ENCODE results near the gene GPR150.
"Not testable (repeated sequence)": the region's sequence is repeated elsewhere in the genome, so short reads cannot be mapped to it uniquely, and the experiment has no call there.

Gene GPR150

DNA sequence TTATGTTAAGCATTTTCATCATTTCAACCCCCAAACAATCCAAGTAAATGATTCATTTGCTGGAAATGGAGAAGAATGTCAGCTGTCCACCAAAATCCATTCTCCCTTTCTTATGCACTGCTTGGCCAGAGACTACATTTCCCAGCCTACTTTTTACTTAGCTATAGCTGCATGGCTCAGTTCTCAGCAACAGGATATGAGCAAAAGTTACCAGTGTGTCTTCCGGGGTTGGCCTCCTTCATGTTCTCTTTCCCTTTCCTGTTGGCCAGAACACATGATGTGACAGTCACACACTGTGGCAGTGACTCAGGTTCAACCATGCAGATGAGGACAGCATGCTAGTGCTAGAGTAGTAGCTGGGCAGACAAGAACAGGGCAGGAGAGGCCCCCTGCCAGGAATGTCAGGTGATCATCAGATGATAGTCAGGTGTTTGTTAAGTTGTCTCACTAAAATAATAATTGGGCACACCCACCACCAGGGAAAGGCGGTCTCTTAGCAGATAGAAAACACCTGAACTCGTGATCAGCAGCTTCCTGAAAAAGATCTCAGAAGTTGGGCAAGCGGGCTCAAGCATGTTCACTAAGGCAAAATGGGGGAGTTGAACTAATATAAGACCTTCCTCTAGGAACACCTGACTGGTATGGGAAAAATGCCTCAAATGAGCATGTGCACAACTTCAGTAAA is 12.2 kb downstream of the GPR150 start:
- Histone ChIP-seq H3K9me3 (ENCODE audit: control insufficient read depth, insufficient read depth, low read length) (peaks cover 13% of the 10 kb centered on the region), H3K36me3 (ENCODE audit: insufficient read depth, low read length) (no peaks in the 10 kb centered on the region), H3K4me1 (ENCODE audit: insufficient read depth, low read length) (peaks cover 5% of the 10 kb centered on the region; the same call in 1 of the 2 replicates), H3K9ac (ENCODE audit: low read depth, low read length) (no peak overlapping the region)

GRCh38 chr5:95632942-95633341 is 13.1 kb downstream of the GPR150 start:
- H3K36me3 ChIP-seq (ENCODE audit: insufficient read depth, low read length); H3K9ac ChIP-seq (ENCODE audit: low read depth, low read length); H3K4me1 ChIP-seq (ENCODE audit: insufficient read depth, low read length): not testable (repeated sequence)
- H3K9me3 ChIP-seq (ENCODE audit: control insufficient read depth, insufficient read depth, low read length): peaks cover 13% of the 10 kb centered on the region

- peaks cover 5% of the 10 kb centered on the region; the same call in 1 of the 2 replicates for H3K4me1 ChIP-seq (ENCODE audit: insufficient read depth, low read length)
- no peaks in the 10 kb centered on the region for H3K36me3 ChIP-seq (ENCODE audit: insufficient read depth, low read length)
Measured at GRCh38 chr5:95633671-95634070, 13.8 kb downstream of the GPR150 start.

GRCh38 chr5:95634081-95634480 is 14.2 kb downstream of the GPR150 start:
- Histone ChIP-seq H3K9ac (ENCODE audit: low read depth, low read length) (no peak overlapping the region), H3K4me1 (ENCODE audit: insufficient read depth, low read length) (peaks cover 5% of the 10 kb centered on the region; the same call in 1 of the 2 replicates), H3K36me3 (ENCODE audit: insufficient read depth, low read length) (no peaks in the 10 kb centered on the region), H3K9me3 (ENCODE audit: control insufficient read depth, insufficient read depth, low read length) (peaks cover 1% of the 10 kb centered on the region)

More at GRCh38 chr5:95633671-95634070, 13.8 kb downstream of the GPR150 start:
- peaks cover 5% of the 10 kb centered on the region for H3K9me3 ChIP-seq (ENCODE audit: control insufficient read depth, insufficient read depth, low read length)
- H3K9ac ChIP-seq (ENCODE audit: low read depth, low read length): no peak overlapping the region

GRCh38 chr5:95638632-95639031 is 18.7 kb downstream of the GPR150 start:
- Histone ChIP-seq H3K36me3 (ENCODE audit: insufficient read depth, low read length) (no peaks in the 10 kb centered on the region), H3K9me3 (ENCODE audit: control insufficient read depth, insufficient read depth, low read length) (no peaks in the 10 kb centered on the region), H3K9ac (ENCODE audit: low read depth, low read length) (no peak overlapping the region), H3K4me1 (ENCODE audit: insufficient read depth, low read length) (no peaks in the 10 kb centered on the region)

DNA sequence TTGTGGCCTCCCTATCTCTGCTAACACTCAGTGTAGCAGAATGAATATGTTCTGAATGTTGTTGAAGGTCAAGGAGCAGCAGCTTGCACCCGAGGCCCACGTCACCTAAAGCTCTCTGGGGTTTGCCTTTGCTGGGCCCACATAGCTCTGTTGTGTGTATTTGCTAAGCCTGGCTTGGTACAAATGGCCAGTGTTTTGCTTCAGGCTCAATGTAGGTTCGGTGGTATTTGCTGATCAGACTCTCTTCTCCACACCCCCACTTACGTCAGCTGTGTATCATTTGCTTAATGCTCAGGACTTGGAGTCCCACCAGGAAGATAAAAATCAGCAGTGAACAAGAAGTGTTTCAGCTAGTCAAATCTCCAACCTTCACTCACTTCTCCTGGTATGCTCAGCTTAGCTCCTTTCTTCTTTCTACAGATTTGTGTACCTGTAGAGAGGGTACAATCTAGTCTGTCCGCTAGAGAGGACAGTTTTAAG is 21.9 kb downstream of the GPR150 start:
- no peak overlapping the region for H3K9ac ChIP-seq (ENCODE audit: low read depth, low read length)
- no peaks in the 10 kb centered on the region for H3K4me1 ChIP-seq (ENCODE audit: insufficient read depth, low read length)
- no peaks in the 10 kb centered on the region for H3K36me3 ChIP-seq (ENCODE audit: insufficient read depth, low read length)
- no peaks in the 10 kb centered on the region for H3K9me3 ChIP-seq (ENCODE audit: control insufficient read depth, insufficient read depth, low read length)

DNA sequence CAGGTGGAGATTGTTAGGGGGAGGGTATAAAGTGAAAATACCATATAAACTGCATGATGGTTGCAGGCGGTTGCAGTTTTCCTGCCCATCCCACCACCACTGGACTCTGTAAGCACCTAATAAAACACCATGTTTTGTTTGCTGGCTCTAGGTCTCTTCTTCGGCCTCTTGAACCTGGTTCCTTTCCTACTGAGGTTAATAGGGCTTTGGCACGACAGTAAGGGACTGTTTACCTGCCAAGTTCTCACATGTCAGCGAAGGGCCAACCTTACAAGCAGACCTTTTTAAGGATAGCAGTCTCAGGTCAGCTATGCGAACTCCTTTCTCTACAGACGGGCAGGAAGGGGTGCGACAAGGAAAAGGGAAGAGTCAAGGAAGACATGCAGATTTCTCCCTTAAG is 23.3 kb downstream of the GPR150 start:
- H3K9me3 ChIP-seq (ENCODE audit: control insufficient read depth, insufficient read depth, low read length): no peaks in the 10 kb centered on the region
- peaks cover 7% of the 10 kb centered on the region; the same call in 1 of the 2 replicates for H3K4me1 ChIP-seq (ENCODE audit: insufficient read depth, low read length)
- no peak overlapping the region for H3K9ac ChIP-seq (ENCODE audit: low read depth, low read length)
- H3K36me3 ChIP-seq (ENCODE audit: insufficient read depth, low read length): no peaks in the 10 kb centered on the region

DNA sequence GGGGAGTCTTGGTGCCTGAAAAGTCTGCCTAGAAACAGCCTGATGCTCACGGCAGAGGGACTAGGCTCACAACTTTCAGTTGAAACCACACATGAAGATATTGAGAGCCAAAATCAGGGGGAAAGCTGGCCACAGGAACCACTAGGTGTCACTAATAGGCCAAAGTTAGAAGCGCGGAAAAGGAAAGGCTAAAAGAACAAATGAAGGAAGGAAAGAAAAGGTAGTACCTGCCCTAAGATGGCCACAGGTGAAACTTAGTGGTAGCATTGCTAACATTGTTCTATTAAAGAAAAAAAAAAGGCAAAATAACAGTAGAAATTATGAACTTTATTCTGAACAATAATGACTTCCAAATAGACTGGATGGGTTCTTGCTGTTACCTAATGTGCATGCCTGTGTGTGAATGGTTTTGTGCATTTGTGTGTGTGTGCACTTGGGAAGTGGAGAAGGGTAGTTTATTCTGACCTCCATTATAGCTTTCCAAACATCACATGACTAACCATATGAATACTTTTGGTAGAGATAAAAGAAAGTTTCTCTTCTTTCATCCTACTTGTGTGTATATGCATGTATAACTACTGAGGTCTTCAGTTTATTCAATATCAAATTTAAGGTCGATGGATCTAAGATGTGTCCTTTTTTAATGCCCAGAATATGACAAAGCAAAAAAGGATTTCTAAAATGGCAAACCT is 24.6 kb downstream of the GPR150 start:
- no peak overlapping the region for H3K9ac ChIP-seq (ENCODE audit: low read depth, low read length)
- H3K9me3 ChIP-seq (ENCODE audit: control insufficient read depth, insufficient read depth, low read length): no peaks in the 10 kb centered on the region
- H3K4me1 ChIP-seq (ENCODE audit: insufficient read depth, low read length): peaks cover 7% of the 10 kb centered on the region; the same call in 1 of the 2 replicates
- no peaks in the 10 kb centered on the region for H3K36me3 ChIP-seq (ENCODE audit: insufficient read depth, low read length)

GRCh38 chr5:95646226-95646568 is 26.3 kb downstream of the GPR150 start:
- peak overlapping the region; percentile 77; the same call in 1 of the 2 replicates for H3K9ac ChIP-seq (ENCODE audit: low read depth, low read length)
- not testable (repeated sequence) for H3K4me1 ChIP-seq (ENCODE audit: insufficient read depth, low read length); H3K36me3 ChIP-seq (ENCODE audit: insufficient read depth, low read length); H3K9me3 ChIP-seq (ENCODE audit: control insufficient read depth, insufficient read depth, low read length)

- H3K9ac ChIP-seq (ENCODE audit: low read depth, low read length): peak within 1 kb of the TSS; percentile 77
- H3K9me3 ChIP-seq (ENCODE audit: control insufficient read depth, insufficient read depth, low read length): no peaks in the 10 kb centered on the region
- H3K36me3 ChIP-seq (ENCODE audit: insufficient read depth, low read length): no peaks in the 10 kb centered on the region
- H3K4me1 ChIP-seq (ENCODE audit: insufficient read depth, low read length): peaks cover 7% of the 10 kb centered on the region; the same call in 1 of the 2 replicates
Measured at GRCh38 chr5:95646569-95647431, 26.9 kb downstream of the GPR150 start, which contains the start of gene RFESD. TSS of gene RFESD (plus strand) at chr5:95646777. CDS start at chr5:95652272, 5,495 bp downstream.

DNA sequence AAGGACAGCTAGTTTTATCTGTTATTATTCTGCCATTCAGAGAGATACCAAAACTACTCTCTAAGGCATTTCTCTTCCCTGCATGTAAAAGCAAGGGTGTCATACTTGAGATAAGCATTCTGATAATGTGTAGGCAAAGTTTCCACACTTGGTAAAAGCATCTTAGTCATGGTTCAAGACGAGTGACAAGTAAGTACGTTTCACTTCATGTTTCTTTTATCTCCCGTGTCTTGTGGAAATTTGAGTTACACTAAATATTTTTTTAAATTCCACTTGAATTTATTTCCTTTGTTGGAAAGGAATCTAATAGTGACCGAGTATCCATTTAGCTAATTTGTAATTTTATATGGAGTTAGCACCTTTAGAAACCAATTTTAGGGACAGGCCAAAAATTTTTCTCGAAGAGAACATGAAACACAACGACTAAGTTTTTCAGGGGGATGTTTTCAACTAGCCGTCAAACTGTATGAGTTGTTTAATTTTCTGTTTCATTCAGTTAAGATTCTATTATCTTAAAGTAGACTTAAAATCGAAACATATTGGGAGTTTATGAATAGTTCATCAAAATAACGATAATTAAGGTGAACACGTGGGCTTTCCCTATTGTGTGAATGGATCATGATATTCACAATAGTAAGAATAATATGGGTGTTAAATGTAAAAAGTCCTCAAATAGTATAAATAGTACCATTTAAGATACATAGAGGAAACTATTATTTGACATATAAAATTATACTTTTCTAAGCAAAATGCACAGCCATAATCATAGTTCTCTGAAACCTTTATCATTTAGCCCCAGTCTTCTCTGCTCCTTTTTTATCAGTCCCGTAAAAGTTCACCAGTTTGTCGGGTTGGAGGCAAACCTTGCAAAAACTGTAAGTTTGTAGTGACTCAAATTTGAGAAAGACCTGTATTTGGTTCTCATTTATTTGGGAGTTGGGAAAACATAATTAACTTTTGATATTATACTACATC is 28.3 kb downstream of the GPR150 start:
- Histone ChIP-seq H3K9ac (ENCODE audit: low read depth, low read length) (no peak overlapping the region), H3K36me3 (ENCODE audit: insufficient read depth, low read length) (no peaks in the 10 kb centered on the region), H3K9me3 (ENCODE audit: control insufficient read depth, insufficient read depth, low read length) (no peaks in the 10 kb centered on the region), H3K4me1 (ENCODE audit: insufficient read depth, low read length) (peaks cover 7% of the 10 kb centered on the region; the same call in 1 of the 2 replicates)

GRCh38 chr5:95649274-95649673 is 29.4 kb downstream of the GPR150 start:
- no peak overlapping the region for H3K9ac ChIP-seq (ENCODE audit: low read depth, low read length)
- no peaks in the 10 kb centered on the region for H3K36me3 ChIP-seq (ENCODE audit: insufficient read depth, low read length)
- H3K9me3 ChIP-seq (ENCODE audit: control insufficient read depth, insufficient read depth, low read length): no peaks in the 10 kb centered on the region
- peaks cover 7% of the 10 kb centered on the region; the same call in 1 of the 2 replicates for H3K4me1 ChIP-seq (ENCODE audit: insufficient read depth, low read length)

- Histone ChIP-seq H3K9me3 (ENCODE audit: control insufficient read depth, insufficient read depth, low read length) (no peaks in the 10 kb centered on the region), H3K9ac (ENCODE audit: low read depth, low read length) (no peak overlapping the region), H3K36me3 (ENCODE audit: insufficient read depth, low read length) (no peaks in the 10 kb centered on the region), H3K4me1 (ENCODE audit: insufficient read depth, low read length) (peaks cover 7% of the 10 kb centered on the region; the same call in 1 of the 2 replicates)
Measured at GRCh38 chr5:95649842-95650620, 30.1 kb downstream of the GPR150 start.
